ENCODE measurements around the gene RPL9.
"Not testable (repeated sequence)": the region's sequence is repeated elsewhere in the genome, so short reads cannot be mapped to it uniquely, and the experiment has no call there.

The RPL9 gene

GRCh38 chr4:39458505-39459300 lies at the start of gene RPL9, which contains the start of gene LIAS:
RPL9 (minus strand) TSS chr4:39458922; CDS start chr4:39458439, 483 bp downstream.
LIAS (plus strand) TSS chr4:39459056; CDS start chr4:39459118, 62 bp downstream.
- TF ChIP-seq CTCF (IDR thresholded peaks at IDR 0.05) (no peak), ZFX (IDR thresholded peaks at IDR 0.05; ENCODE audit: borderline replicate concordance) (peak; percentile 47; the same call in 1 of the 2 replicates)
- peak within 1 kb of the TSS; percentile 96 for H3K27ac ChIP-seq

GRCh38 chr4:39505581-39505980 lies 46.9 kb upstream of the RPL9 start:
- peak overlapping the region; percentile 9; the same call in 1 of the 2 replicates for H3K27ac ChIP-seq
- TF ChIP-seq ZFX (IDR thresholded peaks at IDR 0.05; ENCODE audit: borderline replicate concordance) (no peak), CTCF (IDR thresholded peaks at IDR 0.05) (no peak)

- no peak for TF ChIP-seq CTCF (IDR thresholded peaks at IDR 0.05)
- TF ChIP-seq ZFX (IDR thresholded peaks at IDR 0.05; ENCODE audit: borderline replicate concordance) = no peak
- no peak overlapping the region for H3K27ac ChIP-seq
Observed at GRCh38 chr4:39504538-39504937, 45.8 kb upstream of the RPL9 start.

GRCh38 chr4:39502664-39503035 lies 43.9 kb upstream of the RPL9 start:
- not testable (repeated sequence) for H3K27ac ChIP-seq

GRCh38 chr4:39502019-39502663 lies 43.4 kb upstream of the RPL9 start:
- H3K27ac ChIP-seq = no peak overlapping the region
- TF ChIP-seq CTCF (IDR thresholded peaks at IDR 0.05) (no peak), ZFX (IDR thresholded peaks at IDR 0.05; ENCODE audit: borderline replicate concordance) (no peak)

GRCh38 chr4:39498727-39499020 lies 40.0 kb upstream of the RPL9 start:
- TF ChIP-seq CTCF (IDR thresholded peaks at IDR 0.05) (no peak), ZFX (IDR thresholded peaks at IDR 0.05; ENCODE audit: borderline replicate concordance) (no peak)
- H3K27ac ChIP-seq = 0 out of 2 replicates have a peak overlapping the region, but pooled peaks have one; percentile 41

GRCh38 chr4:39497909-39498726 lies 39.4 kb upstream of the RPL9 start:
- peak overlapping the region; percentile 41 for H3K27ac ChIP-seq
- no peak for TF ChIP-seq ZFX (IDR thresholded peaks at IDR 0.05; ENCODE audit: borderline replicate concordance)
- no peak for TF ChIP-seq CTCF (IDR thresholded peaks at IDR 0.05)

All from 22Rv1 (cell line).